Measurements from ENCODE around the gene PHYKPL. TPM values are rescaled to one million over a fixed set of nuclear protein-coding genes. Genes with fewer than 3 reads are reported as not detected.
A peak's percentile ranks its signal among the peaks of the same experiment; 100 is the strongest.

The PHYKPL gene
- total and polyA plus RNA-seq, 11 donors = 21.3 to 56.2 (median 38.6) TPM

- TF ChIP-seq, protein P1, sequence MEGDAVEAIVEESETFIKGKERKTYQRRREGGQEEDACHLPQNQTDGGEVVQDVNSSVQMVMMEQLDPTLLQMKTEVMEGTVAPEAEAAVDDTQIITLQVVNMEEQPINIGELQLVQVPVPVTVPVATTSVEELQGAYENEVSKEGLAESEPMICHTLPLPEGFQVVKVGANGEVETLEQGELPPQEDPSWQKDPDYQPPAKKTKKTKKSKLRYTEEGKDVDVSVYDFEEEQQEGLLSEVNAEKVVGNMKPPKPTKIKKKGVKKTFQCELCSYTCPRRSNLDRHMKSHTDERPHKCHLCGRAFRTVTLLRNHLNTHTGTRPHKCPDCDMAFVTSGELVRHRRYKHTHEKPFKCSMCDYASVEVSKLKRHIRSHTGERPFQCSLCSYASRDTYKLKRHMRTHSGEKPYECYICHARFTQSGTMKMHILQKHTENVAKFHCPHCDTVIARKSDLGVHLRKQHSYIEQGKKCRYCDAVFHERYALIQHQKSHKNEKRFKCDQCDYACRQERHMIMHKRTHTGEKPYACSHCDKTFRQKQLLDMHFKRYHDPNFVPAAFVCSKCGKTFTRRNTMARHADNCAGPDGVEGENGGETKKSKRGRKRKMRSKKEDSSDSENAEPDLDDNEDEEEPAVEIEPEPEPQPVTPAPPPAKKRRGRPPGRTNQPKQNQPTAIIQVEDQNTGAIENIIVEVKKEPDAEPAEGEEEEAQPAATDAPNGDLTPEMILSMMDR (IDR thresholded peaks at IDR 0.05) = no peak
- Histone ChIP-seq H3K4me1 (peaks cover 0 to 18% (median 4%) of the 10 kb centered on the region in 12 donors), H3K4me3 (no peak overlapping the region), H3K27ac (no peak overlapping the region), H3K27me3 (no peaks in the 10 kb centered on the region), H3K9me3 (no peaks in the 10 kb centered on the region), H3K36me3 (no peaks in the 10 kb centered on the region)
- ATAC-seq = no peak
- 86 to 94% (median 89%) methylated on average over 4 of the region's 4 CpGs for WGBS, 4 donors
- DNase-seq = no peak
- intact Hi-C loops (cut with DNase I) = no loop called here
Observed at GRCh38 chr5:178264044-178264443, 31.4 kb upstream of the PHYKPL start.

DNA sequence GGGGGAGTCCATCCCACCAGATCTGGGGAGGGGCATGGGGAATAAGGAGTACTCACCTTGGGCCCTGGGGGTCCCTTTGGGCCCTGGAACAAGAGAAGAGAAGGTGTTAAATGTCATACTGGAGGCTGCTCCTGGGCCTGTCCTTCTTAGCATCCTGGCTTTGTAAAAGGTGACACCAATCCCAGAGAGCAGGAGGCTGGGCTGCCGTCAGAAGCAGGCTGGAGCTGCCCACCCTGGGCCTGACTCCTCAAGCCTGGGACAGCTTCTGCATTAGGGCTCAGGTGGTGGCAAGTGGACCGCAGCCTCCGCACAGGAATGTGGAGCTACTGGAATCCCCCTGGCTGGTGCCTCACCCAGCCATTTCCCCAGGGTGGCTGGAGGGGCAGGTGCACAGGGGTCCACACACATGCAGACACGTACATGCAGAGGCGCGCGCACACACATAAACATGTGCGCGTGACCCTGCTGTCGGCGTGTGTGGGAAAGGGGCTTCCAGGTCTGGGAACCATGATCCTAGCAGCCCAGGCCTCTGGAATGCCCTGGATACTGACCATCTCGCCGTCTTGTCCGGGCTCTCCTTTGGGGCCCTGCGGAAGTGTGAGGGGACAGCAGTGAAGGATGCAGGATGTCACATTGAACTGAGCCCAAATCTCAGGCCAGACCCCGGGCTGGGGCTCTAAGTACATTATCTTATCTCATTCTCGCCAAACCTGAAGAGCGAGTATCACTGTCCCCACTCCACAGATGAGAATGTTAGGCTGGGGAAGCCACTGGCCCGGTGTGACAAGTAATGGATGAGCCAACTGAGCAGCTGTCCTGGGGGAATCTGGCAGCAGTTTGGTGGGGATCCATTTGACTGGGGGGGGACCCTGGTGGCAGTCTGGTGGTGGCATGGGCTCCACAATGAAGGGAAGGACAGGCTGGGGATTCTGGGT, 29.3 kb upstream of the PHYKPL start:
- Histone ChIP-seq H3K9me3 (no peaks in the 10 kb centered on the region), H3K4me1 (peaks cover 0 to 8% (median 0%) of the 10 kb centered on the region in 12 donors), H3K36me3 (no peaks in the 10 kb centered on the region), H3K27me3 (no peaks in the 10 kb centered on the region), H3K4me3 (no peak overlapping the region), H3K27ac (no peak overlapping the region)
- WGBS, 4 donors = 83 to 87% (median 84%) methylated on average over 17 to 19 of the region's 19 CpGs
- ATAC-seq (no peak), DNase-seq (peak in 2 of 5 donors; percentile 17 to 32)
- intact Hi-C loops (cut with DNase I) = no loop called here
- TF ChIP-seq, protein P1 (IDR thresholded peaks at IDR 0.05) = no peak
- no peak for TF ChIP-seq POLR2A (IDR thresholded peaks at IDR 0.05)

- WGBS, 4 donors = 81 to 88% (median 85%) methylated on average over 17 to 21 of the region's 21 CpGs
- intact Hi-C loops (cut with DNase I) = no loop called here
Observed at GRCh38 chr5:178259623-178260536, 27.3 kb upstream of the PHYKPL start.

More at GRCh38 chr5:178259623-178260536, 27.3 kb upstream of the PHYKPL start:
- H3K4me3 ChIP-seq = no peak overlapping the region
- no peaks in the 10 kb centered on the region for H3K36me3 ChIP-seq
- TF ChIP-seq, protein P1 (IDR thresholded peaks at IDR 0.05) = no peak
- no peak for TF ChIP-seq POLR2A (IDR thresholded peaks at IDR 0.05)
- no peaks in the 10 kb centered on the region for H3K27me3 ChIP-seq
- no peaks in the 10 kb centered on the region for H3K4me1 ChIP-seq
- H3K9me3 ChIP-seq = no peaks in the 10 kb centered on the region
- DNase-seq (peak in 2 of 5 donors; percentile 13 to 37), ATAC-seq (no peak)
- H3K27ac ChIP-seq = no peak overlapping the region
